Measurements from ENCODE around the gene EFNA1. TPM values are rescaled to one million over a fixed set of nuclear protein-coding genes. Genes with fewer than 3 reads are reported as not detected.
A peak's percentile ranks its signal among the peaks of the same experiment; 100 is the strongest.

The EFNA1 gene
- total and polyA plus RNA-seq, 2 donors from 2014 or later: 61.1 to 133 TPM

DNA sequence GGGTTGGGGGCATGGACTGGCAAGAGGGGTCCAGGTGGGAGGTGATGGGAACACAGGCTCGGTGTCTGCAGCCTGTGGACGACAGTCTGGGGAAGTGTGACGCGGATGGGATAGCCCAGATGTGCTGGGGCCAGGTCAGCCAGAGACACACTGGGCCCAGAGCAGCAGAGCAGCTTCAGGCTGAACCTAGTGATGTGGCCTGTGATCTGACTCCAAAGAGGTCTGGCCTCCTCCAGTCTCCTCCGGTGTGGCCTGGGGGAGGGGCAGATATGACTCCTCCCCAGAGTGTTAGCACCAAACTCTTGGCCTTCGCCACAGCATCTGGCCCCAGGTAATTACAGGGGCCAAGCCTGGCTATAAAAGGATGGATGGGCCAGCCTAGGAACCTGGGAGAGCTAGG, 35.5 kb upstream of the EFNA1 start:
- no peak overlapping the region for H3K9ac ChIP-seq (ENCODE audit: low read length in 3 of 3)
- no peak for TF ChIP-seq CTCF (IDR thresholded peaks at IDR 0.05; ENCODE audit: borderline replicate concordance, extremely low read depth, insufficient read depth)
- intact Hi-C loops (cut with DNase I): loop anchor here (5.0 kb wide), 1 partner anchor 75 kb away; no protein-coding TSS in a partner anchor
- peaks cover 0 to 4% (median 0%) of the 10 kb centered on the region in 3 donors for H3K4me1 ChIP-seq (ENCODE audit: control insufficient read depth in 2 of 3, insufficient read depth in 2 of 3, low read depth in 1 of 3, low read length in 3 of 3)
- FAIRE-seq: no peak
- H3K36me3 ChIP-seq (ENCODE audit: control insufficient read depth in 2 of 3, insufficient read depth in 3 of 3, low read length in 3 of 3): no peaks in the 10 kb centered on the region
- peak in 2 of 5 donors; percentile 47 to 70 for DNase-seq
- no peaks in the 10 kb centered on the region for H3K27me3 ChIP-seq (ENCODE audit: control insufficient read depth, insufficient read depth, low read length)
- no peaks in the 10 kb centered on the region for H3K9me3 ChIP-seq (ENCODE audit: control insufficient read depth in 2 of 3, insufficient read depth in 1 of 3, low read length in 3 of 3)
- H3K27ac ChIP-seq (ENCODE audit: low read depth in 2 of 2, low read length in 2 of 2): no peak overlapping the region
- H3K4me3 ChIP-seq (ENCODE audit: low read length in 3 of 3): no peak overlapping the region

DNA sequence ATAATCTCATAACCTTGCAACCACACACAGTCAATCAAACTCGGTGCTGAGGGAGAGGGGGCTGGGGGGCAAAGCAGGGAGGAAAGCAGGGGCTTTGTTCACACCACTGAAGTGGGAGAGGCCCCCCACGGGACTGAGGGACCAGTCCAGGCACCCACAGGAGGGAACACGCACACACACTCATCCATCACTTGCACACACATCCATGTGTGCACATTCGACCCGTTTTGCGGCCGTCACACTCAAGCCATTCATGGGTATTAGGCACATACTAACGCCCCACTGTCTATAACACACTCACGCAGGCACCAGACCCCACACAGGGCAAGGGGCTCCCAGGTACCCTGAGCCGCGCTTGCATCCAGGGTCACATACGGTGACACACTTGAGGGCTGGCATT, 35.0 kb upstream of the EFNA1 start:
- H3K36me3 ChIP-seq (ENCODE audit: control insufficient read depth in 2 of 3, insufficient read depth in 3 of 3, low read length in 3 of 3): no peaks in the 10 kb centered on the region
- H3K9me3 ChIP-seq (ENCODE audit: control insufficient read depth in 2 of 3, insufficient read depth in 1 of 3, low read length in 3 of 3): no peaks in the 10 kb centered on the region
- no peaks in the 10 kb centered on the region for H3K27me3 ChIP-seq (ENCODE audit: control insufficient read depth, insufficient read depth, low read length)
- FAIRE-seq (no peak), DNase-seq (peak in 1 of 5 donors; percentile 38)
- no peak for TF ChIP-seq CTCF (IDR thresholded peaks at IDR 0.05; ENCODE audit: borderline replicate concordance, extremely low read depth, insufficient read depth)
- intact Hi-C loops (cut with DNase I): loop anchor here (5.0 kb wide), 1 partner anchor 75 kb away; no protein-coding TSS in a partner anchor
- H3K4me1 ChIP-seq (ENCODE audit: control insufficient read depth in 2 of 3, insufficient read depth in 2 of 3, low read depth in 1 of 3, low read length in 3 of 3): peaks cover 0 to 4% (median 0%) of the 10 kb centered on the region in 3 donors
- no peak overlapping the region for H3K27ac ChIP-seq (ENCODE audit: low read depth in 2 of 2, low read length in 2 of 2)
- no peak overlapping the region for H3K9ac ChIP-seq (ENCODE audit: low read length in 3 of 3)
- no peak overlapping the region for H3K4me3 ChIP-seq (ENCODE audit: low read length in 3 of 3)

DNA sequence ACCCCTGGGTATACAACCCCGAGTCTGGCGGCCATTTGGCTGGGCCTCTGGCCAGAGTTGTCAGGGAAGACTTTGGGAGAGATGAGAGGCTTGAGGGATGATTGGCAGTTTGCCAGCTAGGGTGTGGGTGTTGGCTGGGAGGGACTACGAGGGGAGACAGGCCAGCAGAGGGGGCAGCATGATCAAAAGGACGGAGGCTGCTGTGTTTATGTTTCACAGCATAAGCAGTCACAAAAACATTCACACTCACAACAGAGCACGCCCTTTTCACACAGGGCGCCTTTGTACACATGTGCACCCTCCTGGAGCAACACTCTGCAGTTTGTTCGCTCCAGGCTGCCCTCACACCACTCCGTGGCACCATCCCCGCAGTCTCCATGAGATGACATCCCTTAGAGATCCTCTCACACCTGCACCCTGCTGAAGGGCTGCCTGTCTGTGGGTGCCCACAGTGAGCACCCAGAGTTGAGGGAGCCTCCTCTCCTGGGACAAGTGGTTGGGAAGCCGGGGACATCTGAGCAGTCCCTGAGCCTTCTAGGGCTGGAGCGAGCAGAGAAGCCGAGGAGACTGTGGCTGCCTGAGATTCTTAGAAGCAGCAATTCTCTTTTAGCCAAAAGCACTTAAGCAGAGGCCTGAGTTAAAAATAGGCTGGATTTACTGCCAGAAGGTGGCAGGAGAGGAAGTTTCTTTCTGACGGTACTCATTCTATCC, 33.6 kb upstream of the EFNA1 start:
- Histone ChIP-seq H3K4me1 (ENCODE audit: control insufficient read depth in 2 of 3, insufficient read depth in 2 of 3, low read depth in 1 of 3, low read length in 3 of 3) (peaks cover 0 to 4% (median 0%) of the 10 kb centered on the region in 3 donors), H3K27ac (ENCODE audit: low read depth in 2 of 2, low read length in 2 of 2) (no peak overlapping the region), H3K36me3 (ENCODE audit: control insufficient read depth in 2 of 3, insufficient read depth in 3 of 3, low read length in 3 of 3) (no peaks in the 10 kb centered on the region), H3K27me3 (ENCODE audit: control insufficient read depth, insufficient read depth, low read length) (no peaks in the 10 kb centered on the region), H3K4me3 (ENCODE audit: low read length in 3 of 3) (no peak overlapping the region), H3K9me3 (ENCODE audit: control insufficient read depth in 2 of 3, insufficient read depth in 1 of 3, low read length in 3 of 3) (no peaks in the 10 kb centered on the region), H3K9ac (ENCODE audit: low read length in 3 of 3) (no peak overlapping the region)
- FAIRE-seq (no peak), DNase-seq (peak; percentile 45 to 76 (median 59))
- peak; percentile 65 for TF ChIP-seq CTCF (IDR thresholded peaks at IDR 0.05; ENCODE audit: borderline replicate concordance, extremely low read depth, insufficient read depth)
- intact Hi-C loops (cut with DNase I): loop anchor here (5.0 kb wide), 1 partner anchor 73 kb away; no protein-coding TSS in a partner anchor
